Loucy (cell line): ENCODE measurements around the gene GBA2.

Experiments
- H2AFZ ChIP-seq: fragments of 200-600 bp; sonication (generic); 2 replicates; pipeline ENCODE4 v1.6.0; 2016; ENCODE audit warnings: antibody characterized with exemption, mild to moderate bottlenecking, low read length, moderate library complexity
- H3F3A ChIP-seq: fragments of 200-600 bp; 2 replicates; pipeline ENCODE4 v1.6.0; 2016; ENCODE audit warnings: antibody characterized with exemption, low read depth, mild to moderate bottlenecking
- H3K27me3 ChIP-seq: fragments of 200-600 bp; sonication (generic); 2 replicates; pipeline ENCODE4 v1.6.1; 2014; ENCODE audit warnings: low read length, mild to moderate bottlenecking; ENCODE audit not compliant: insufficient read depth, poor library complexity, severe bottlenecking
- H3K36me3 ChIP-seq: fragments of 200-600 bp; sonication (generic); 2 replicates; pipeline ENCODE4 v1.6.1; 2016; ENCODE audit warnings: low read length; ENCODE audit not compliant: insufficient read depth
- H3K4me1 ChIP-seq: fragments of 200-600 bp; sonication (generic); 2 replicates; pipeline ENCODE4 v1.5.1; 2014; ENCODE audit warnings: low read length, mild to moderate bottlenecking; ENCODE audit not compliant: insufficient read depth, poor library complexity, severe bottlenecking
- H3K4me2 ChIP-seq: fragments of 200-600 bp; sonication (generic); 2 replicates; pipeline ENCODE4 v1.6.0; 2014; ENCODE audit warnings: antibody characterized with exemption, low read length, low read depth, mild to moderate bottlenecking; ENCODE audit not compliant: poor library complexity, severe bottlenecking
- H3K4me3 ChIP-seq: fragments of 200-600 bp; sonication (generic); 2 replicates; pipeline ENCODE4 v1.5.1; 2014; ENCODE audit warnings: low read length, mild to moderate bottlenecking, mixed read lengths; ENCODE audit not compliant: poor library complexity, severe bottlenecking
- H3K79me2 ChIP-seq: fragments of 200-600 bp; sonication (generic); 2 replicates; pipeline ENCODE4 v1.6.1; 2014; ENCODE audit warnings: low read length; ENCODE audit not compliant: insufficient read depth
- H3K9ac ChIP-seq: fragments of 200-600 bp; sonication (generic); 2 replicates; pipeline ENCODE4 v1.6.0; 2014; ENCODE audit warnings: mild to moderate bottlenecking, low read depth, low read length, moderate library complexity; ENCODE audit not compliant: poor library complexity, severe bottlenecking
- H3K9me2 ChIP-seq: fragments of 200-600 bp; sonication (generic); replicated peaks from 2 replicates; pipeline ENCODE4 v1.6.1; 2016; ENCODE audit warnings: low read depth, low read length, mixed read lengths
- H3K9me3 ChIP-seq: fragments of 200-600 bp; sonication (generic); 2 replicates; pipeline ENCODE4 v1.6.1; 2014; ENCODE audit warnings: mild to moderate bottlenecking, antibody characterized with exemption, low read length, low read depth; ENCODE audit not compliant: insufficient read depth
- H4K20me1 ChIP-seq: fragments of 200-600 bp; sonication (generic); 2 replicates; pipeline ENCODE4 v1.6.0; 2014; ENCODE audit warnings: antibody characterized with exemption, low read length, mild to moderate bottlenecking; ENCODE audit not compliant: insufficient read depth, poor library complexity, severe bottlenecking
- CTCF ChIP-seq: fragments of 200-600 bp; sonication (generic); conservative IDR thresholded peaks from 2 replicates; pipeline ENCODE4 v1.5.1; 2014; ENCODE audit warnings: mild to moderate bottlenecking, antibody characterized with exemption, low read length
- EZH2phosphoT487 ChIP-seq: fragments of 200-600 bp; IDR thresholded peaks from 2 replicates; pipeline ENCODE4 v1.6.1; 2018; ENCODE audit warnings: antibody characterized with exemption, mild to moderate bottlenecking, moderate library complexity, borderline replicate concordance

GBA2 gene

GRCh38 chr9:35758475-35759050, 9.5 kb upstream of the GBA2 start:
- H3K79me2 ChIP-seq = peaks cover 55% of the 10 kb centered on the region
- TF ChIP-seq EZH2phosphoT487 (no peak), CTCF (no peak)
- H3K9me2 ChIP-seq = no peaks in the 10 kb centered on the region
- peaks cover 44% of the 10 kb centered on the region for H3K4me1 ChIP-seq
- H3K4me2 ChIP-seq = peak overlapping the region; percentile 77
- peak overlapping the region; percentile 93 for H3K9ac ChIP-seq
- peaks cover 16% of the 10 kb centered on the region for H4K20me1 ChIP-seq
- H2AFZ ChIP-seq = no peak overlapping the region
- H3K9me3 ChIP-seq = no peaks in the 10 kb centered on the region
- no peaks in the 10 kb centered on the region for H3K27me3 ChIP-seq
- peak overlapping the region; percentile 92 for H3K4me3 ChIP-seq
- no peaks in the 10 kb centered on the region; the same call in 1 of the 2 replicates for H3K36me3 ChIP-seq
- H3F3A ChIP-seq = no peaks in the 10 kb centered on the region

- Histone ChIP-seq H3K4me3 (peak overlapping the region; percentile 92), H4K20me1 (peaks cover 16% of the 10 kb centered on the region), H3K79me2 (peaks cover 55% of the 10 kb centered on the region), H3K27me3 (no peaks in the 10 kb centered on the region), H3K4me2 (peak overlapping the region; percentile 77), H3K36me3 (peaks cover 3% of the 10 kb centered on the region; the same call in 1 of the 2 replicates), H3F3A (no peaks in the 10 kb centered on the region), H3K9me3 (no peaks in the 10 kb centered on the region), H2AFZ (no peak overlapping the region; the same call in 1 of the 2 replicates), H3K9me2 (no peaks in the 10 kb centered on the region), H3K4me1 (peaks cover 44% of the 10 kb centered on the region), H3K9ac (peak overlapping the region; percentile 93)
- no peak for TF ChIP-seq EZH2phosphoT487
- no peak for TF ChIP-seq CTCF
These were observed 8.9 kb upstream of the GBA2 start for GRCh38 chr9:35757892-35758275.

- peaks cover 6% of the 10 kb centered on the region; the same call in 1 of the 2 replicates for H3K36me3 ChIP-seq
- H3K9ac ChIP-seq = peak overlapping the region; percentile 93
- peaks cover 52% of the 10 kb centered on the region for H3K79me2 ChIP-seq
- TF ChIP-seq EZH2phosphoT487 = no peak
- TF ChIP-seq CTCF = no peak
- H3K4me3 ChIP-seq = peak overlapping the region; percentile 92
- H3K4me2 ChIP-seq = peak overlapping the region; percentile 77
- H3K4me1 ChIP-seq = peaks cover 44% of the 10 kb centered on the region
- no peaks in the 10 kb centered on the region for H3K9me3 ChIP-seq
- peaks cover 16% of the 10 kb centered on the region for H4K20me1 ChIP-seq
- H3F3A ChIP-seq = no peaks in the 10 kb centered on the region
- no peaks in the 10 kb centered on the region for H3K27me3 ChIP-seq
- no peaks in the 10 kb centered on the region for H3K9me2 ChIP-seq
- peak overlapping the region; percentile 90 for H2AFZ ChIP-seq
These were observed 8.3 kb upstream of the GBA2 start for GRCh38 chr9:35757226-35757891.
